H9 (cell line): ENCODE measurements around the gene DPYSL5. TPM values are rescaled to one million over a fixed set of nuclear protein-coding genes. Genes with fewer than 3 reads are reported as not detected.

Source experiments
- DNase-seq: peaks from one replicate; pipeline ENCODE4 v3.0.0-alpha.2; 2017
- H2AFZ ChIP-seq: one replicate; pipeline ENCODE4 v1.6.1; 2013; ENCODE audit warnings: mild to moderate bottlenecking, low read length, control low read depth, moderate library complexity
- H2AK5ac ChIP-seq: 2 replicates; pipeline ENCODE4 v1.6.1; 2013; ENCODE audit warnings: low read length, control low read depth, mixed read lengths; ENCODE audit not compliant: insufficient read length
- H2BK120ac ChIP-seq: one replicate; pipeline ENCODE4 v1.6.1; 2013; ENCODE audit warnings: low read depth, mild to moderate bottlenecking, low read length, control low read depth, inconsistent platforms; ENCODE audit not compliant: poor library complexity, severe bottlenecking
- H2BK12ac ChIP-seq: 2 replicates; pipeline ENCODE4 v1.6.1; 2013; ENCODE audit warnings: low read length, control low read depth, mixed read lengths, low read depth; ENCODE audit not compliant: insufficient read length
- H2BK15ac ChIP-seq: 2 replicates; pipeline ENCODE4 v1.6.1; 2013; ENCODE audit warnings: low read depth, low read length, control low read depth
- H2BK20ac ChIP-seq: one replicate; pipeline ENCODE4 v1.6.1; 2013; ENCODE audit warnings: low read depth, mild to moderate bottlenecking, low read length, control low read depth, inconsistent platforms; ENCODE audit not compliant: poor library complexity, severe bottlenecking
- H2BK5ac ChIP-seq: 2 replicates; pipeline ENCODE4 v1.6.1; 2013; ENCODE audit warnings: low read length, control low read depth, mixed read lengths; ENCODE audit not compliant: insufficient read length
- H3K14ac ChIP-seq: 2 replicates; pipeline ENCODE4 v1.6.1; 2013; ENCODE audit warnings: low read length, control low read depth; ENCODE audit not compliant: insufficient read depth
- H3K18ac ChIP-seq: 2 replicates; pipeline ENCODE4 v1.6.1; 2013; ENCODE audit warnings: low read depth, mild to moderate bottlenecking, mixed read lengths, low read length, control low read depth; ENCODE audit not compliant: insufficient read length
- H3K23ac ChIP-seq: 2 replicates; pipeline ENCODE4 v1.6.1; 2013; ENCODE audit warnings: low read length, control low read depth, mixed read lengths, low read depth; ENCODE audit not compliant: insufficient read length
- H3K23me2 ChIP-seq: 2 replicates; pipeline ENCODE4 v1.6.1; 2013; ENCODE audit warnings: low read depth, mild to moderate bottlenecking, mixed read lengths, low read length, control low read depth; ENCODE audit not compliant: insufficient read length, poor library complexity, severe bottlenecking
- H3K27ac ChIP-seq: 2 replicates; pipeline ENCODE4 v1.5.1; 2013; ENCODE audit warnings: low read length, control low read depth, mixed read lengths, low read depth; ENCODE audit not compliant: insufficient read length
- H3K27me3 ChIP-seq: 2 replicates; pipeline ENCODE4 v1.6.1; 2013; ENCODE audit warnings: low read length, control low read depth, inconsistent platforms; ENCODE audit not compliant: insufficient read depth
- H3K4ac ChIP-seq: 2 replicates; pipeline ENCODE4 v1.6.1; 2013; ENCODE audit warnings: low read depth, mild to moderate bottlenecking, control low read depth, inconsistent platforms, low read length, moderate library complexity
- H3K4me1 ChIP-seq: 2 replicates; pipeline ENCODE4 v1.6.1; 2013; ENCODE audit warnings: low read length, control low read depth, inconsistent platforms; ENCODE audit not compliant: insufficient read depth
- H3K4me2 ChIP-seq: 2 replicates; pipeline ENCODE4 v1.6.1; 2013; ENCODE audit warnings: low read length, control low read depth, mixed read lengths; ENCODE audit not compliant: insufficient read length, insufficient read depth
- H3K56ac ChIP-seq: 2 replicates; pipeline ENCODE4 v1.6.1; 2013; ENCODE audit warnings: low read depth, mild to moderate bottlenecking, mixed read lengths, low read length, control low read depth; ENCODE audit not compliant: insufficient read length
- H3K79me1 ChIP-seq: 2 replicates; pipeline ENCODE4 v1.6.1; 2013; ENCODE audit warnings: low read depth, mild to moderate bottlenecking, moderate library complexity, low read length, control low read depth, inconsistent platforms; ENCODE audit not compliant: insufficient read depth, poor library complexity, severe bottlenecking
- H3K79me2 ChIP-seq: 2 replicates; pipeline ENCODE4 v1.6.1; 2013; ENCODE audit warnings: low read length, control low read depth, inconsistent platforms; ENCODE audit not compliant: insufficient read depth
- H3K9ac ChIP-seq: 2 replicates; pipeline ENCODE4 v1.6.1; 2013; ENCODE audit warnings: low read length, control low read depth, mixed read lengths; ENCODE audit not compliant: insufficient read length; ENCODE audit errors: extremely low read depth
- H3K9me3 ChIP-seq: one replicate; pipeline ENCODE4 v1.6.1; 2013; ENCODE audit warnings: low read depth, low read length, inconsistent platforms; ENCODE audit not compliant: control insufficient read depth
- H3T11ph ChIP-seq: one replicate; pipeline ENCODE4 v1.6.1; 2013; ENCODE audit warnings: mild to moderate bottlenecking, low read length, control low read depth, inconsistent platforms
- H4K20me1 ChIP-seq: one replicate; pipeline ENCODE4 v1.6.1; 2013; ENCODE audit not compliant: control insufficient read depth, insufficient read length, insufficient read depth
- H4K5ac ChIP-seq: 2 replicates; pipeline ENCODE4 v1.6.1; 2013; ENCODE audit warnings: low read depth, mild to moderate bottlenecking, mixed read lengths, low read length, control low read depth; ENCODE audit not compliant: insufficient read length
- H4K8ac ChIP-seq: replicated peaks from 2 replicates; pipeline ENCODE4 v1.6.1; 2013; ENCODE audit warnings: low read length, control low read depth, mixed read lengths, low read depth; ENCODE audit not compliant: insufficient read length
- H4K91ac ChIP-seq: 2 replicates; pipeline ENCODE4 v1.6.1; 2013; ENCODE audit warnings: low read depth, mild to moderate bottlenecking, moderate library complexity, mixed read lengths, low read length, control low read depth; ENCODE audit not compliant: insufficient read length
- H3K27ac Mint-ChIP-seq, 3 experiments: 2 replicates in 2 of 3; 3 replicates in 1 of 3; pipeline ENCODE4 v1.8.0; 2020 to 2021; ENCODE audit warnings: mixed read lengths in 3 of 3, mild to moderate bottlenecking in 1 of 3, moderate library complexity in 1 of 3
- H3K27me3 Mint-ChIP-seq: 2 replicates; pipeline ENCODE4 v1.8.0; 2021; ENCODE audit warnings: low read depth, mild to moderate bottlenecking, moderate library complexity, mixed read lengths
- H3K36me3 Mint-ChIP-seq, 3 experiments: 2 replicates in 2 of 3; 3 replicates in 1 of 3; pipeline ENCODE4 v1.8.0; 2020 to 2021; ENCODE audit warnings: low read depth in 3 of 3, mixed read lengths in 3 of 3; ENCODE audit not compliant: insufficient read depth in 1 of 3
- H3K4me1 Mint-ChIP-seq, 2 experiments: 2 replicates each; pipeline ENCODE4 v1.8.0; 2020; ENCODE audit warnings: mixed read lengths in 2 of 2
- H3K4me3 Mint-ChIP-seq, 2 experiments: 2 replicates in 1 of 2; 3 replicates in 1 of 2; pipeline ENCODE4 v1.8.0; 2020 to 2021; ENCODE audit warnings: mild to moderate bottlenecking in 2 of 2, mixed read lengths in 2 of 2, moderate library complexity in 1 of 2
- H3K9me3 Mint-ChIP-seq, 2 experiments: 2 replicates in 1 of 2; 3 replicates in 1 of 2; pipeline ENCODE4 v1.8.0; 2020; ENCODE audit warnings: mild to moderate bottlenecking in 2 of 2, mixed read lengths in 2 of 2, moderate library complexity in 1 of 2
- WGBS: extraction: QIAGEN DNeasy Blood & Tissue Kit; methylation state at CpG from one replicate; pipeline ENCODE4 v1.1.7; 2013; ENCODE audit warnings: missing lambda C conversion rate, low lambda C conversion rate, mixed read lengths; ENCODE audit not compliant: insufficient read length; ENCODE audit errors: extremely low coverage; 5-methylcytosine and 5-hydroxymethylcytosine counted together
- total RNA-seq: library from RNA; stranded (reverse); gene quantifications from 2 replicates; pipeline ENCODE4 v1.2.1, GENCODE V29; 2021
- TF ChIP-seq, protein P1 (sequence below): fragments of 200-600 bp; sonication (generic); conservative IDR thresholded peaks from 3 replicates; pipeline ENCODE4 v1.8.0; 2021; ENCODE audit warnings: antibody characterized with exemption, mild to moderate bottlenecking

The DPYSL5 gene
- total RNA-seq, 1 experiment from 2014 or later: 6.4 TPM

GRCh38 chr2:26816893-26817292 is 31.0 kb upstream of the DPYSL5 start:
- Histone ChIP-seq H3K9ac (no peak overlapping the region), H2BK12ac (no peak overlapping the region), H4K8ac (no peak overlapping the region), H2AK5ac (no peak overlapping the region), H2BK20ac (no peak overlapping the region), H2BK15ac (no peak overlapping the region), H3K9me3 (no peaks in the 10 kb centered on the region), H3K18ac (no peak overlapping the region), H2AFZ (no peak overlapping the region), H3K4ac (no peak overlapping the region), H3K23ac (no peak overlapping the region), H4K5ac (no peak overlapping the region), H3T11ph (no peak overlapping the region), H3K23me2 (no peaks in the 10 kb centered on the region), H2BK5ac (no peak overlapping the region), H3K27ac (no peak overlapping the region), H3K4me1 (no peaks in the 10 kb centered on the region), H2BK120ac (no peak overlapping the region), H4K20me1 (no peaks in the 10 kb centered on the region), H3K79me1 (no peaks in the 10 kb centered on the region), H3K56ac (no peak overlapping the region), H3K4me2 (no peak overlapping the region), H3K79me2 (no peaks in the 10 kb centered on the region), H3K27me3 (no peaks in the 10 kb centered on the region), H3K14ac (no peak overlapping the region), H4K91ac (no peak overlapping the region)
- Mint-ChIP-seq H3K4me3 (no peak overlapping the region), H3K27ac (0 out of 7 replicates have a peak overlapping the region, but pooled peaks of 1 of the 3 experiments have one; percentile 52), H3K27me3 (peaks cover 13% of the 10 kb centered on the region), H3K4me1 (peaks cover 12% of the 10 kb centered on the region in 2 experiments), H3K36me3 (no peaks in the 10 kb centered on the region), H3K9me3 (peaks cover 4 to 5% of the 10 kb centered on the region in 2 experiments; a peak in 1 of 5 replicates)
- TF ChIP-seq, protein P1, sequence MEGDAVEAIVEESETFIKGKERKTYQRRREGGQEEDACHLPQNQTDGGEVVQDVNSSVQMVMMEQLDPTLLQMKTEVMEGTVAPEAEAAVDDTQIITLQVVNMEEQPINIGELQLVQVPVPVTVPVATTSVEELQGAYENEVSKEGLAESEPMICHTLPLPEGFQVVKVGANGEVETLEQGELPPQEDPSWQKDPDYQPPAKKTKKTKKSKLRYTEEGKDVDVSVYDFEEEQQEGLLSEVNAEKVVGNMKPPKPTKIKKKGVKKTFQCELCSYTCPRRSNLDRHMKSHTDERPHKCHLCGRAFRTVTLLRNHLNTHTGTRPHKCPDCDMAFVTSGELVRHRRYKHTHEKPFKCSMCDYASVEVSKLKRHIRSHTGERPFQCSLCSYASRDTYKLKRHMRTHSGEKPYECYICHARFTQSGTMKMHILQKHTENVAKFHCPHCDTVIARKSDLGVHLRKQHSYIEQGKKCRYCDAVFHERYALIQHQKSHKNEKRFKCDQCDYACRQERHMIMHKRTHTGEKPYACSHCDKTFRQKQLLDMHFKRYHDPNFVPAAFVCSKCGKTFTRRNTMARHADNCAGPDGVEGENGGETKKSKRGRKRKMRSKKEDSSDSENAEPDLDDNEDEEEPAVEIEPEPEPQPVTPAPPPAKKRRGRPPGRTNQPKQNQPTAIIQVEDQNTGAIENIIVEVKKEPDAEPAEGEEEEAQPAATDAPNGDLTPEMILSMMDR: no peak
- DNase-seq: peak; percentile 87
- WGBS: no CpG with 5 or more reads among the region's 3 CpGs
